ENCODE measurements around the gene PRAME.

- no peak for TF ChIP-seq CTCF (IDR thresholded peaks at IDR 0.05)
- no peak for TF ChIP-seq POLR2A (IDR thresholded peaks at IDR 0.05)
Measured at GRCh38 chr22:22546490-22546889, 12.6 kb downstream of the PRAME start.

All from heart left ventricle (tissue), 13 donors.